NCI-H226 (cell line): Measurements from ENCODE around the gene STK4.
A peak's percentile ranks its signal among the peaks of the same experiment; 100 is the strongest.

Experiments used
- DNase-seq: peaks from one replicate; pipeline ENCODE4 v3.0.0-alpha.2; 2015

STK4 gene

GRCh38 chr20:45117581-45117980 lies 151.3 kb downstream of the STK4 start:
- DNase-seq, result no peak

GRCh38 chr20:45118028-45118427 lies 151.7 kb downstream of the STK4 start:
- DNase-seq, result no peak

- no peak for DNase-seq
These were observed 153.4 kb downstream of the STK4 start for GRCh38 chr20:45119556-45120266.

GRCh38 chr20:45121388-45121787 lies 155.1 kb downstream of the STK4 start:
- no peak for DNase-seq

- no peak for DNase-seq
These were observed 158.1 kb downstream of the STK4 start, which contains the start of gene WFDC12 for GRCh38 chr20:45124365-45124764. TSS of gene WFDC12 (minus strand) at chr20:45124465. CDS start at chr20:45124447, 18 bp downstream.

- DNase-seq, result peak; percentile 84
These were observed 161.8 kb downstream of the STK4 start for GRCh38 chr20:45128099-45128498.
